GM12874 (cell line): ENCODE results near the gene NOX3.

ENCODE experiments used
- CTCF ChIP-seq: IDR thresholded peaks from 2 replicates; pipeline ENCODE4 v1.5.1; 2011; ENCODE audit warnings: low read depth, mild to moderate bottlenecking, control low read depth, low read length, moderate library complexity; ENCODE audit not compliant: insufficient read depth

NOX3 gene

GRCh38 chr6:155495011-155495768, 39.6 kb upstream of the NOX3 start:
- no peak for TF ChIP-seq CTCF

GRCh38 chr6:155493694-155494143, 38.1 kb upstream of the NOX3 start:
- no peak for TF ChIP-seq CTCF

GRCh38 chr6:155493026-155493693, 37.5 kb upstream of the NOX3 start:
- TF ChIP-seq CTCF = no peak

- TF ChIP-seq CTCF = no peak
Measured at GRCh38 chr6:155492061-155492735, 36.6 kb upstream of the NOX3 start.

GRCh38 chr6:155491421-155491820, 35.8 kb upstream of the NOX3 start:
- no peak for TF ChIP-seq CTCF

GRCh38 chr6:155487371-155488130, 31.9 kb upstream of the NOX3 start:
- no peak for TF ChIP-seq CTCF
